Left forelimb (tissue), 1 donor: ENCODE results near the gene HECTD4.
"Not testable (repeated sequence)": the region's sequence is repeated elsewhere in the genome, so short reads cannot be mapped to it uniquely, and the experiment has no call there.

ENCODE experiments used
- DNase-seq: peaks from one replicate; pipeline ENCODE4 v3.0.0-alpha.2; 2018; ENCODE audit warnings: low spot score

HECTD4 gene

DNA sequence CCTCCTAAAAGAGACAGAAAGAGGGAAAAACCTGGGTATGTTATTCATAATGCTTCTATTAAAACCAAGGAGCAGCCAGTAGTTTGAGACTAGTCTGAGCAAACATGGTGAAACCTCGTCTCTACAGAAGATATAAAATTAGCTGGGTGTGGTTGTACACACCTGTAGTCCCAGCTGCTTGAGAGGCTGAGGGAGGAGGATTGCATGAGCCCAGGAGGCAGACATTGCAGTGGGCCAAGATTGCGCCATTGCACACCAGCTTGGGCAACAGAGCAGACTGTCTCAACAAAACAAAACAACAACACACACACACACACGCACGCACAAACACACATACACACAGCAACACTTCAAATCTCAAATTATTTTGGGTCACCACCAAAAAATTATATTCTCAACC, 27.8 kb downstream of the HECTD4 start:
- no peak for DNase-seq

DNA sequence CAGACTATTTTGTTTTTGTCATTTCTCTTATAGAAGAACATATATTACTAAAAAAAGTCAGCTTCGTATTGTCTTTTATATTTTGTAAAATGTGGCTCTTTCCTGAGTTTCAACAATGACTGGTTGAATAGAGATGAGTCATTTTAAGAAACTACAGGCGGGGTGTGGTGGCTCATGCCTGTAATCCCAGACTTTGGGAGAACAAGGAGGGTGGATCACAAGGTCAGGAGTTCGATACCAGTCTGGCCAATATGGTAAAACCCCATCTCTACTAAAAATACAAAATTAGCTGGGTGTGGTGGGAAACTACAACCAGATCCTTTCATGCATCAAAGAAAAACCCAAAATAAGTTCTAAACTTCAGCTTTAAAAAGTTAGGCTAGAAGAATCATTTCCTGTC, 28.8 kb downstream of the HECTD4 start:
- no peak for DNase-seq

DNA sequence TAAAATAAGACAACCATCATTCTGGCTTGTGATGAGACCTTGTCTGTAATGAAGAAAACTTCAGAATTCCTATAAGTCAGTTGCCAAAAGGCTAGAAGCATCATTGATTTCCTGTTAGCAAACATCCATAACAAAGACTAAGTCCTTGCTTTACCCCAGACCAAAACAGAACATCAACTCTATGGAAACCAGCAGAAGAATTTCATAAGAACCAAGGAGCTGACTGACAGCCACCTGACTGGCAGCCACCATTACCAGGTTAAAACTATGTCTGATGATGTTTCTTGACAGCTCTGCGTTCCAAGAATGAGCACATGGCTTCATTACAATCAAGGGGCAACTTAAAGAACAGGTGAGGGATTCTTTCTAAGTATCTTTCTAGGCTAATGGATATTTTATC, 29.3 kb downstream of the HECTD4 start:
- DNase-seq: no peak

DNA sequence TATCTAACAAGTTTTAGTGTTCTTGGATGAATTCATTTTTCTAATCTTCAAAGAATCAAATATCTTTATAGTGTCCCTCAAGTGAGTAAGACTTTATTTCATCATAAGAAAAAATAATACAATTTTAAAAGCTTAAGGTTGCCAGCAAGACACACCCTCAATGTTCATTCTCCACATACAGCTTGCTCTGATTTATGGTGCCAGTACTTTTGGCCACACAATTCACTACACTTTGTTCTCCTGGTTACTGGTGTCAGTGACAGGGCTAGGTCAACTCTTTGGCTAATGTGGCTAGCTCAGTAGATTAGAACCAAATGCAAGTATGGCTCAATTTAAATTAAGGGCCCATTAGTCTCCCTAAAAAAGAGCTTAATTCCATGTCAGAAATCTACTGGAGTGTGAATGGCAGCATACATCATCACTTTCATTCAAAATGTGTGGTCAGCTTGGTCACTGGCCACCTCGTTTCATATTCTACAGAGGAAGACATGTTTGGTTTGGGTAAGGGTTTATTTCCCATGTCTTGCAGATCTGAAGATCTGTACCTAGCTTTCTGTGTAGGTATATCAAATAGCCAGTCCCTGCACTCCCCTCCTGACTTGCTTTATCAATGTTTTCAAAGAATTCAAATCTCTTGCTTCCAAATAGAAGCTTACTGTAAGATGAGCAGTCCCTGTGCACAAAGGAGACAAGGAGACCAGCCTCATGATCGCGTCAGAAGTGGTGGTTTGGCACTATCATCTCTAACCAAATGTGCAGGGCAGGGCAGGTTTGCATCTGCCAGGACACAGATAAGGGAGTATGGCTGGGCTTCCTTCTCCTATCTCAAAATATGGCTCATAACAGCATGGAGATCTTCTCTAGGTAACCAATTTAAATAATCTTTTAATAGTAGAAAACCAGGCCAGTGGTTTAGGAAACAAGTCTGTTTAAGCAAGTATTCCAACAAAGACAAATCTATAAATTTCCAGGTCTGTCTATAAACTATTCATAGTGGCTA, 31.3 kb downstream of the HECTD4 start:
- no peak for DNase-seq

DNA sequence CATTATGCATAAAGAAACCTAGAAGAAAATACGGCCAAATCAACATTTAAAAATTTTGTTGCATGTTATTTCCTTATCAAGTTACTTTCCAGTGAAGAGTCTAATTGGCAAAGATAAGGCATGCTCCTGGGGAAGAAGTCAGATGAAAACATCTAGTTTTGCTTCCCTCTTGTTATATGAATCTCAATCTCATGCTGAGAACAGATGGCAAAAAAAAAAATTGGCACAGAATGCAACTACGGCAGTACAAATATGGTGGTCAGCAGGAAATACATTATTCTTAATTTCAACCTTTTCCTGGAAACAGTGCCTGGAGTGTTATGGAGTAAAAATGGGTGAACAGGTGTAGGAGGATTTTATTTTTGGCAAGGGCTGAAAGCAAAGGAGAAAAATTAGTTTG, 32.8 kb downstream of the HECTD4 start:
- DNase-seq: no peak

DNA sequence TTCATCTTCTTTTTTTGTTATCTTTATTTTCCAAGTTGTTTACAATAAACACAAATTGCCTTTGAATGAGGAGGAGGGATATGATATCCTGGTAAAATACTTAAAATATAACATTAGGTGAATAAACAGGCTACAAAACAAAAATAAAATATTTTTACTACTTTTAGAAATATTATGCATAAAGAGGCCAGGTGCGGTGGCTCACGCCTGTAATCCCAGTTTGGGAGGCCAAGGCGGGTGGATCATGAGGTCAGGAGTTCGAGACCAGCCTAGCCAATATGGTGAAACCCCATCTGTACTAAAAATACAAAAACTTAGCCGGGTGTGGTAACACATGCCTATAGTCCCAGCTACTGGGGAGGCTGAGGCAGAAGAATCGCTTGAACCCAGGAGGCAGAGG, 33.3 kb downstream of the HECTD4 start:
- DNase-seq: not testable (repeated sequence)

DNA sequence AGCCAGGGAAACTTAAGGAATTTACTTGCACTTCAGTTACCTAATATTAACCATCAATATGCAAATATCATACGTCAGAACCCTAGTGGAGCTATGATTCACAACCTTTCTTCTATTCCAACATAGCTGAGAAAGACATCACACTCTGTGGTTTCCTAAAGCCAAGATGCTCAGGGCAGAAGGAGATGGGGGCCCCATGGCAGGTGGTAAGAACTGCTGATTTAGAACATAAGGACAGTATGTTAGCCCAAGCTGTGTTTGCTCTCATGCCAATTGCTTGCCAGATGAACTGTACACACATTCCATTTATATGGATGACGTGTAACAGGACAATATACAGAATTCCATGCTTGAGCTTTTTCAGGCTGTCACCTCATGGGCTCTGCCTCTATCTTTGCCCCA, 34.6 kb downstream of the HECTD4 start:
- no peak for DNase-seq

DNA sequence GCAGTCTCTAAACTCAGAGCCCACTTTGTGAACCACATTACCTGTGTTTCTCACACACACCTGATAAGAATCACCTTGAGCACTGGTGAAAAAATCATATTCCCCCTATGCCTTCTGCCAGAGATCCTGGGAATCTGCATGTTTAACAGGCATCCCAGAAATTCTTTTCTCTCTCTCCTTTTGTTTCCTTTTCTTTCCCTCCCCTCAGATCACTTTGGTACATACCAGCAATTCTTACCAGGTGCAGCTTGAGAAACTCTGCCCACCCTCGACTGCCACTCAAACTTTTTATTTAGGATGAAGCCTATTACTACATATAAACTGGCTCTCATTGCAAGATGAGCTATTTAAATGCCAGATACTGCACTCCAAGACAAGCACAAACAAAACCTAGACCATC, 36.0 kb downstream of the HECTD4 start:
- no peak for DNase-seq

DNA sequence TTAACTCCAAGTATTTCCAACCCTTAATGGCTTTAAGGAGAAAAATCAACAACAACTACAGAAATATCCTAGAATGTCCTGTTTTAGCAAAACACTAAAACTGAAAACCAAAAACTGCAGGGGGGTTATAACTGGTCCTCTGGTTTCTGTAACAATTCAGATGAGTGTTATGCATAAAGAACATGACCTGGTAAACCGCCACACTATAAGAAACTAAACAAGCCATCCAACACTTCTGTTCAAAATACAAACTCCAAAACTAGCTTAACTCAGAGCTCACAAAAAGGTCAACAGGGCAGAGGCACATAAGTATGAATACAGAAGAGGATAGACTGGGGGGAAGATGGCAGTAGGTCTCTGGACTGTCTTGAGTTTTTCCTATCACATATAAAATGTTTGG, 38.0 kb downstream of the HECTD4 start:
- no peak for DNase-seq

DNA sequence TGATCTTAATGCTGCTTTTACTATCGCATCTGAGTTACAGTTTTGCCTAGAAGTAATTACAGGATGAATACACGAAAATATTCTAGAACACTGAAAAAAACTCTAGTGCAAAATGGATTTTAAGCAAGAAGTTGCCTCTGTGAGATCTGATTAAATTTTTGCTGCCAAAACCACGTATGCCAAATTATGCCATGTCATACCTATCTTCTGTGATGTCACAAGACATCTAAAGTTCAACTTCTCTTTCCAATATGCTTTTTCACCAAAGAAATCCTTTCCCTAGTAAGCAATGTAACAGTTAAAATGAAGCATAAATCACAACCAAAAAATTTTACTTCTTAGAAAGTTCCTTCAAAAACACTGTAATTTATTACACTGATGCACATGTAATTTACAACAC, 39.6 kb downstream of the HECTD4 start:
- DNase-seq: no peak

DNA sequence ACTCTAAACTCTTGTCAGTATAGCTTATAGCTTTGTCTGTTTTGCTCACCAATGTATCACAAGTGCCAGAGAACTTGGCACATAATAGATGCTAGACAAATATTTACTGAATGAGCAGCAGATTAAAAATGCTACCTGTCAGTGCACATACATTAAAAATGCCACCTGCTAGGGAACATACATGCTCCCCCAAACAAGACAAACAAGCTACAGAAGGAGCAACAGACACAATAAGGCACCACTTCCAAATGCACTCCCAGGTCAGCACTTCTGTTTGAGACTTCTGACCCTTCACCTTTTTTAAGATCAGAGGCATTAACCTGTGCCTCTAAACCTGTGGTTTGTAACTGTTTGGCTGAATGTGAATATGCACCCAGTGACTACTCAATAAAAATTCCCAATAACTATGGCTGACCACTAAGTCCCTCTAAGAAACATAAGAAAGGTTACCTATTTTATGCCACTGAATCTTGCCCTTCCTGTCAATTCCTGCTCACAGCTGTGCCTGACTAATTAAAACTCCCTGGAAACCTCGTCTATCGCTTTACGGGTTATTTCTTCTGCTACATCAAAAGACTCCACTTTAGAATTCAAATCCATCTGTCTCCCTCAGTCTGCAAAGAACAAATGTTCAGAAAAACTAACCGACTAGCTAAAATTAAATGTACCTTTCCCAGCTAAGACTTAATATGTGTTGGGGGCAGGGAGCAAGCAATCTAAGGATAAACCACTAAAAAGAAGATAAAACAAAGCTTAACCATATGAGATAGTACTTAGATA, 41.0 kb downstream of the HECTD4 start:
- DNase-seq: no peak

DNA sequence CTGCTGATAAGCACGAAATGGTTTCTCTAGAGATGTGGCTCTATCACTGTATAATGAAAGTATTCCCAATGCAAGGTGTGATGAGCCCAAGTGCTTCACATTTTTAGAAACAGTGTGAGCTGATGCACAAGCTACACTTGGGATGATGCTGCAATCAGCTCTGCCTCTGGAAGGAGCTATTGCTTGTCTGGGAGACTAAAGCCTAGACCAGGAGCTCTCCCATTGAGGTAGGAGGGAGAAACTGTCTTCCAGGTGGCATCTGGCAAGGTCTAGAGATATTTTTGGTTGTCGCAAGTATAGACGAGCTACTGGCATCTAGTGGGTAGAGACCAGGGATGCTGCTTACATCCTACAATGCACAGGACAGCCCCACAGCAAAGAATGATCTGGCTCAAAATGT, 42.0 kb downstream of the HECTD4 start:
- no peak for DNase-seq

DNA sequence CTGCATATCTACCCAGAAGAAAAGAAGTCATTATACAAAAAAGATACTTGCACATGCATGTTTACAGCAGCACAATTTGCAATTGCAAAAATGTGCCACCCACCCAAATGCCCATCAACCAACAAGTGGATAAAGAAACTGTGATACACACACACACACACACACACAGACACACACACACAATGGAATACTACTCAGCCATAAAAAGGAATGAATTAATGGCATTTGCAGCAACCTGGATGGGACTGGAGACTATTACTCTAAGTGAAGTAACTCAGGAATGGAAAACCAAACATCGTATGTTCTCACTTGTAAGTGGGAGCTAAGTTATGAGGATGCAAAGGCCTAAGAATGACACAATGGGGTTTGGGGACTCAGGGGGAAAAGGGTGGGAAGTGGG, 47.2 kb downstream of the HECTD4 start:
- not testable (repeated sequence) for DNase-seq

DNA sequence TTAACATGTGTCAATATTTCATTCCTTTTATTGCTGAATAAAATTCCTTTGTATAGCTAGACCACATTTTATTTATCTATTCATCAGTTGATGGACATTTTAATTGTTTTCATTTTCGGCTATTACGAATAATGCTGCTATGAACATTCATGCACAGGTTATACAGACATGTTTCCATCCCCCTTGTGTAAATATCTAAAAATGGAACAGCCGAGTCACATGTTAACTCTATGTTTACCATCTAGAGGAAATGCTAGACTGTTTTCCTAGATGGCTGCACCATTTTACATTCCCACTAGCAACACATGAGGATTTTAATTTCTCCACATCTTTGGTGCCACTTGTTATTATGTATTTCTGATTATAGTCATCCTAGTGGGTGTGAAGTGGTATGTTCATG, 49.2 kb downstream of the HECTD4 start:
- no peak for DNase-seq

DNA sequence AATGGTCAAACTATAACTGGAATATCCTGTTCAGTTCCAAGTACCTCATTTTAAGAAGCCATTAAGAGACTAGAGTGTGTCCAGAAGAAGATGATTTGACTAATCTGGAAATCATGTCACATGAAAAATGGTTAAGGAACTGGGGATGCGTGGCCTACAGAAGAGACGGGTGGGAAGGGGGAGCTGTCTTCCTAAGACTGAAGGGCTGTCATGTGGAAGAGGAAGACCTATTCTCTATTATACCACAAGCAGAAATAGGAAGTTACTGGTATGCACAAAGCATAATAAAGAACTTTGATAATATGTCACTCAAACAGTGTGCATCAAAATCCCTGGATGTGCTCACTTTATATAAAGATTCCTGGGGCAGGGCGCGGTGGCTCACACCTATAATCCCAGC, 50.3 kb downstream of the HECTD4 start:
- DNase-seq: no peak

DNA sequence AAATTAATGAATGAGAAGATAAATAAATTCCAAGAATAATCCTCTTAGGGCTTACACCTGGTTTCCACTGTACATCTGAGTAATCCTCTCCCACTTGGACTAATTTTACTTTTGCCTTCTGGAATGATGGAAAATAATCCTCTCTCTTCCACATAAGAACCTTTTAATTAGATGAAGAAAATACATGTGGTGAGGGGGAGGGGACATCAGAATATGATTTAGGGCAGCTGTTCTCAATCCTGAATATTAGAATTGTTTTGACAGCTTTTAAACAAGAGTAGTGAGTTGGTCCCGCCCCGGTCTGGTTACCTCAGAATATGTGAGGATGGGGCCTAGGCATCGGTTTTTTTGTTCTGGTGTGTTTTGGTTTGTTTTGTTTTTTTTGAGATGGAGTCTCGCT, 51.5 kb downstream of the HECTD4 start:
- DNase-seq: no peak

DNA sequence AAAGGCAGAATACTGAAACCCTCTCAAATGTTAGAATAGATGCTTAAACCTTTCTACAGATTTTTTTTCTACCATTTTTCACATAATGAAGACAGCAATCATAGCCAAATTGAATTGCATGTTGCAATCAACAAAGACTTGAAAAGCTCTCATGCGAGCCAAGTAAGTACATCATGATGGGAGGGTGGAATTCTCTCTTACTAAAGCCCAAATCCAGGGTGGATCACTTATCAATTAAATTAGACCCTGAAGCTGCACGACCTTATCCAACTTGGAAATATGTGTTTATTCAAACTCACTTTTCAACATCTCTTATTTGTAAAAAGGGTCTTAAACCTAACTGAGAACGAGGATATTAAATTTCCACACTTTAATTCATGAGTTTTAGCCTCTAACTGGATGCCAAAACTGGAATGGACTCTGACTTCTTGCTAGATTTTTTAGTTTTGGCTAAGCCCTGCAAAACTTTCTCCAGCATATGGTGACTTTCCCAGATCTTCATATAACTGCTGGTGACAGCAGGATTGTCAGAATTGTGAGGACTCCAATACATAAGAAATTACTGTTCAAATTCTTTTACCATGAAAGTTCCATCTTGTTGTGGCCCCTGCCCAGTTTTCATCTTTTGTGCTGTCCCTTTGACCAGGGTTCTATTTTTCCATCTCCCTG, 53.6 kb downstream of the HECTD4 start:
- DNase-seq: no peak

DNA sequence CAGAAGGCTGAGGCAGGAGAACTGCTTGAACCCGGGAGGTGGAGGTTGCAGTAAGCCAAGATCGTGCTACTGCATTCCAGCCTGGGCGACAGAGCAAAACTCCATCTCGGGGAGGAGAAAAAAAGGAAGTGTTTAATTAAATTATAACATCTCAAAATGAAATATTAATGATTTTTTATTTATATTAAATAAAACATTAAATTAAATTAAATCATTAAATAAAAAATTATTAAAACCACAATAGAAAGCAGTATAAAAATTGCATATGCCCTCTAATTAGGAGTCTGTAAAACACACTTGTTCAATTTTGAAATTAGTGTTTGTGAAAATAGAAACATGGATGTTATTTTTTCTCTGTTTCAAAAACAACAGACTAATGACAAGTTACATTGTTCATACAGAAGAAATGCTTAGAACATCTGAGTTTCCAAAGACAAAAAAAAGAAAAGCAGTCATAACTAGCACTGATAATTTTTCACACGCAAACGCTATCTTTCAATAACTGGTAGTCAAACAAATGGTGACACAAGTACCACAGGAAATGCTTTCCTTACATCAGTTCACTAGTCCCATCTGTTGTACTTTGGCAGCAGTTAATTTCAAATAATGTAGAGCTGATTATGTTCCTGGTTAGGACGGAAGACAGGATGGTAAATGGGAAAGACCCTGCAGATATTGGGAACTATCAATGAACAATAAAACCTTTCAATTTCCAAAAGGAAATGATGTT, 54.9 kb downstream of the HECTD4 start:
- no peak for DNase-seq

DNA sequence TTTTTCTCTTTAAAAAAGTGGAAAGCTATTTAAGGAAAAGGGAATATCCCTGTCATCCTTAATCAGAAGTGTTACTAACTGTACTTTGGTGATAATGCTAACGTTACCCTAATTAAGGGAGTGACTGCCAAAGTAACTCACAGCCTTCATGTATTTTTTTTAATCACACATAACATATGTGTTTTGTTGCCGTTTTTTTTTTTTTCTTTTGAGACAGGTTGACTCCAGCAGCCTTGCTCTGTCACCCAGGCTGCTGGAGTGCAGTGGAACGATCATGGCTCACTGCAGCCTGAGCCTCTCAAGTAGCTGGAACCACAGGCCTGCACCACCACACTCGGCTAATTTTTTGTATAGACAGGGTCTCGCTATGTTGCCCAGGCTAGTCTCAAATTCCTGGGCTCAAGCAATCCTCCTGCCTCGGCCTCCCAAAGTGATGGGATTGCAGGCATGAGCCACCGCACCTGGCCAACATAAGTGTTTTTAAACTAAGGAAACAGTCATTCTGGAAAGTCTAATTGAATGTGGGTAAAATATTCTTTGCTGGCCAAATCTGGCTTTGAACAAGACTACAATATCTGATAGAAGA, 56.5 kb downstream of the HECTD4 start:
- no peak for DNase-seq

DNA sequence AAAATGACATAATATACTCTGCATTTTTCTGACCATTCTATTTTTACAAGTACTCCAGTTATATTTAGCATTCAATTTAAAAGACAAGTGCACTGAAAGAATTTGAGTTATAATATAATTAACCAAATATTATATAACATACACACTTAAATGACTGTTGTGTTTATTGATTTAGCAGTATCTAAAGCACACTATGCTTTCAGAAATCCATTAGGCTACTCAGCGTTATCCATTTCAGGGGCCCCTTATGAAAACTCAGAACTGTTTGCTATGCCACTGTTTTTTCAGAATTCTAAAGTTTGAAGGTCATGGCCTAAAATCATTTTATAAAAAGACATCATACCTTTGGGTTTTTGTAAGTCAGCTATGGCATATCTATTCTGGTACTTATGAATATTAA, 57.1 kb downstream of the HECTD4 start:
- DNase-seq: no peak

DNA sequence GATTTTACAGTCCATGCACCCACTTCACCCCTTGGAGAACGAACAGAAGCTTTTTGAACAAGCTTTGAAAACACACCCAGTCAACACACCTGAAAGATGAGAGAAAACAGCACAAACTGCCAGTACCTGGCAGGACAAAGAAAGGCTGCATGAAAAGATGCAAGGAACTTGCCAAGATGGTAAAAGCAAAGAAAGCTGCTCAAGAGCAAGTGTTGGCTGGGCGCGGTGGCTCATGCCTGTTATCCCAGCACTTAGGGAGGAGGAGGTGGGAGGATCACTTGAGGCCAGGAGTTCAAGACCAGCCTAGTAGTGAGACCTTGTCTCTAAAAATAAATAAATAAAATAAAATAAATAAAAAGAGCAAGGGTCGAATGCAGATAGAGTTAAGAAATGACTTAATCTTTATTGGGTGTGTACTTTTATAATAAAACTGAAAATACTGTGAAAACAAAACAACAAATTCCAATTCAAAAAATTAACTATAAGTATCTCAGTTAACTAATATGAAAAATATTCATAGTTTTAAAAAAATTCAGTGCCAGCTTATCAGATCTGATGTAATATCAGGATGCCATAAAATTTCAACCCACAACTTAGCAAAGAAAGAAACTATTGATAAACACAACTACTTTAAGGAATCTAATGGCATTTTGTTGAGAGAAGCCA, 59.2 kb downstream of the HECTD4 start:
- DNase-seq: no peak
